ENCODE results near the gene POGZ.

- TF ChIP-seq CTCF (IDR thresholded peaks at IDR 0.05) (no peak), POLR2A (IDR thresholded peaks at IDR 0.05) (no peak), POLR2AphosphoS5 (IDR thresholded peaks at IDR 0.05) (no peak)
These were observed 11.6 kb downstream of the POGZ start for GRCh38 chr1:151447696-151448095.

Data from prostate gland (tissue), 2 donors.